Measurements from ENCODE around the gene SLAIN2. TPM values are rescaled to one million over a fixed set of nuclear protein-coding genes. Genes with fewer than 3 reads are reported as not detected.

The SLAIN2 gene
- 49.2 and 73.5 TPM in 2 replicates for total RNA-seq

DNA sequence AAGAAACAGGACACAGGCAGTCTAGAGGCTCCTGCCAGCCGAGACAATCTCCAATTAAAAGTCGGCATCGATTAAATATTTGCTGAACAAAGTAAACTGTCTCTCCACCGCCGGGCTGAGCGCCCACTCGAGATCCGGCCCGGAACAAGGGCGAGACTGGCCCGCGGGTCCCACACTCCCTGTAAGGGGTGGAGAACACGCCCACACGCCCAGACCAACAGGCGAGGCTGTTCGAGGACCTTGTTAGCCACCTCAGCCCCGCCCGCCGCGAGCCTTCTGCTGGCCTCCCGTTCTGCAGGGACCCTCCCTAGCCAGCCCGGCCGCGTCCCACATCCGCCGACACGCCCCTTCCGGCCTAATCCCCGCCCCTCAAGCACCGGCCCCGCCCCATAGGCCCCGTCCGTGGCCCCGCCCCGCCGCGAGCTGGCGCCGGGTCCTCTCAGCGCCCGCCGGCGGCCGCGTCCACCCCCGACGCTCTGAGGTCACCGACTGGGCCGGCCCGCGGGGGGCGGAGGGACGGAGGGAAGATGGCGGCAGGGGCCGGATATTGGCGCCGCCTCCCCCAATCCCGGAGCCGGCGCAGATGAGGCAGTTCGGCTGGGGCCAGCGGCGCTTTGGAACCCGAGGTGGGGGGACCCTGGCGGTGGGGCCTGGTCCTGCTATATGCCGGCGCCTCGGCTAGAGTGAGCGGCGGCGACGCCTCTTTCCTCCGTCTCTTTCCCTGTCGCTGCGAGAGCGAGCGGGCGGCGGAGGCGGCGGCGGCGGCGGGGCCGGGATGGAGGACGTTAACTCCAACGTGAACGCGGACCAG is at the start of gene SLAIN2:
Gene SLAIN2, plus strand, starts transcription at position 565 of the 811 bp plus-strand sequence. Its CDS starts 211 bp downstream, at position 776.

Other genes starting within 250 kb of the SLAIN2 start
- 0.34 and 0.57 TPM in 2 replicates for gene TXK, start 207.3 kb upstream of the SLAIN2 start, total RNA-seq
- gene TEC, start 71.7 kb upstream of the SLAIN2 start, total RNA-seq: 1.4 and 1.6 TPM in 2 replicates
- not detected in 2 replicates for gene SLC10A4, start 141.8 kb downstream of the SLAIN2 start, total RNA-seq
- gene ZAR1, start 148.7 kb downstream of the SLAIN2 start, total RNA-seq: not detected in 2 replicates